HEK293 (cell line): ENCODE measurements around the gene UPK3A.
"Not testable (repeated sequence)": the region's sequence is repeated elsewhere in the genome, so short reads cannot be mapped to it uniquely, and the experiment has no call there.

Experiments
- BCL11A ChIP-seq: fragments of 450-650 bp; formaldehyde crosslinking; IDR thresholded peaks from 2 replicates; pipeline ENCODE4 v1.5.1; 2016; ENCODE audit warnings: low read depth, missing biosample characterization, missing genetic modification characterization
- KLF1 ChIP-seq: fragments of 450-650 bp; formaldehyde crosslinking; IDR thresholded peaks from 2 replicates; pipeline ENCODE4 v1.5.1; 2016; ENCODE audit warnings: missing biosample characterization, missing genetic modification characterization
- MEIS1 ChIP-seq: sonication (generic); formaldehyde crosslinking; IDR thresholded peaks from 2 replicates; pipeline ENCODE4 v1.8.1; 2022; ENCODE audit warnings: missing genetic modification reagents, mild to moderate bottlenecking, borderline replicate concordance
- PRDM4 ChIP-seq: fragments of 450-650 bp; formaldehyde crosslinking; IDR thresholded peaks from 2 replicates; pipeline ENCODE4 v1.5.1; 2017; ENCODE audit warnings: missing biosample characterization, missing genetic modification characterization
- SCRT1 ChIP-seq: fragments of 450-650 bp; formaldehyde crosslinking; IDR thresholded peaks from 2 replicates; pipeline ENCODE4 v1.5.1; 2016; ENCODE audit warnings: missing biosample characterization, missing genetic modification characterization, borderline replicate concordance
- ZBTB49 ChIP-seq: fragments of 450-650 bp; formaldehyde crosslinking; IDR thresholded peaks from 2 replicates; pipeline ENCODE4 v1.5.1; 2016; ENCODE audit warnings: missing biosample characterization, missing genetic modification characterization, low read depth
- ZNF184 ChIP-seq: fragments of 450-650 bp; IDR thresholded peaks from 2 replicates; pipeline ENCODE4 v1.5.1; 2018; ENCODE audit warnings: missing biosample characterization, mild to moderate bottlenecking, missing genetic modification characterization
- ZNF37A ChIP-seq: fragments of 450-650 bp; IDR thresholded peaks from 2 replicates; pipeline ENCODE4 v1.5.1; 2018; ENCODE audit warnings: missing biosample characterization, missing genetic modification characterization
- ZNF561 ChIP-seq: fragments of 450-650 bp; IDR thresholded peaks from 2 replicates; pipeline ENCODE4 v1.5.1; 2018; ENCODE audit warnings: missing biosample characterization, missing genetic modification characterization, borderline replicate concordance
- TF ChIP-seq, protein P1 (sequence below): fragments of 450-650 bp; formaldehyde crosslinking; IDR thresholded peaks from 2 replicates; pipeline ENCODE4 v1.5.1; 2016; ENCODE audit warnings: missing biosample characterization, missing genetic modification characterization
- TF ChIP-seq, protein P2 (sequence below): fragments of 450-650 bp; formaldehyde crosslinking; IDR thresholded peaks from 2 replicates; pipeline ENCODE4 v1.5.1; 2016; ENCODE audit warnings: missing biosample characterization, missing genetic modification characterization
- TF ChIP-seq, protein P3 (sequence below): fragments of 450-650 bp; IDR thresholded peaks from 2 replicates; pipeline ENCODE4 v1.5.1; 2018; ENCODE audit warnings: missing biosample characterization, mild to moderate bottlenecking, missing genetic modification characterization
- TF ChIP-seq, protein P4 (sequence below): fragments of 450-650 bp; formaldehyde crosslinking; conservative IDR thresholded peaks from 2 replicates; pipeline ENCODE4 v1.5.1; 2016; ENCODE audit warnings: low read depth, missing biosample characterization, missing genetic modification characterization

GRCh38 chr22:45260395-45260759 is 24.4 kb upstream of the UPK3A start:
- TF ChIP-seq, protein P1, sequence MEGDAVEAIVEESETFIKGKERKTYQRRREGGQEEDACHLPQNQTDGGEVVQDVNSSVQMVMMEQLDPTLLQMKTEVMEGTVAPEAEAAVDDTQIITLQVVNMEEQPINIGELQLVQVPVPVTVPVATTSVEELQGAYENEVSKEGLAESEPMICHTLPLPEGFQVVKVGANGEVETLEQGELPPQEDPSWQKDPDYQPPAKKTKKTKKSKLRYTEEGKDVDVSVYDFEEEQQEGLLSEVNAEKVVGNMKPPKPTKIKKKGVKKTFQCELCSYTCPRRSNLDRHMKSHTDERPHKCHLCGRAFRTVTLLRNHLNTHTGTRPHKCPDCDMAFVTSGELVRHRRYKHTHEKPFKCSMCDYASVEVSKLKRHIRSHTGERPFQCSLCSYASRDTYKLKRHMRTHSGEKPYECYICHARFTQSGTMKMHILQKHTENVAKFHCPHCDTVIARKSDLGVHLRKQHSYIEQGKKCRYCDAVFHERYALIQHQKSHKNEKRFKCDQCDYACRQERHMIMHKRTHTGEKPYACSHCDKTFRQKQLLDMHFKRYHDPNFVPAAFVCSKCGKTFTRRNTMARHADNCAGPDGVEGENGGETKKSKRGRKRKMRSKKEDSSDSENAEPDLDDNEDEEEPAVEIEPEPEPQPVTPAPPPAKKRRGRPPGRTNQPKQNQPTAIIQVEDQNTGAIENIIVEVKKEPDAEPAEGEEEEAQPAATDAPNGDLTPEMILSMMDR (tag by site-specific recombination): not testable (repeated sequence)
- TF ChIP-seq ZNF561 (tag by site-specific recombination); MEIS1; KLF1 (tag by site-specific recombination); SCRT1 (tag by site-specific recombination); ZNF37A; ZBTB49 (tag by site-specific recombination); PRDM4 (tag by site-specific recombination); ZNF184 (tag by site-specific recombination); BCL11A (tag by site-specific recombination): not testable (repeated sequence)
- TF ChIP-seq, protein P2, sequence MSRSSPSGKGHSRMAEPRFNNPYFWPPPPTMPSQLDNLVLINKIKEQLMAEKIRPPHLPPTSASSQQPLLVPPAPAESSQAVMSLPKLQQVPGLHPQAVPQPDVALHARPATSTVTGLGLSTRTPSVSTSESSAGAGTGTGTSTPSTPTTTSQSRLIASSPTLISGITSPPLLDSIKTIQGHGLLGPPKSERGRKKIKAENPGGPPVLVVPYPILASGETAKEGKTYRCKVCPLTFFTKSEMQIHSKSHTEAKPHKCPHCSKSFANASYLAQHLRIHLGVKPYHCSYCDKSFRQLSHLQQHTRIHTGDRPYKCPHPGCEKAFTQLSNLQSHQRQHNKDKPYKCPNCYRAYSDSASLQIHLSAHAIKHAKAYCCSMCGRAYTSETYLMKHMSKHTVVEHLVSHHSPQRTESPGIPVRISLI (tag by site-specific recombination): not testable (repeated sequence)
- TF ChIP-seq, protein P3, sequence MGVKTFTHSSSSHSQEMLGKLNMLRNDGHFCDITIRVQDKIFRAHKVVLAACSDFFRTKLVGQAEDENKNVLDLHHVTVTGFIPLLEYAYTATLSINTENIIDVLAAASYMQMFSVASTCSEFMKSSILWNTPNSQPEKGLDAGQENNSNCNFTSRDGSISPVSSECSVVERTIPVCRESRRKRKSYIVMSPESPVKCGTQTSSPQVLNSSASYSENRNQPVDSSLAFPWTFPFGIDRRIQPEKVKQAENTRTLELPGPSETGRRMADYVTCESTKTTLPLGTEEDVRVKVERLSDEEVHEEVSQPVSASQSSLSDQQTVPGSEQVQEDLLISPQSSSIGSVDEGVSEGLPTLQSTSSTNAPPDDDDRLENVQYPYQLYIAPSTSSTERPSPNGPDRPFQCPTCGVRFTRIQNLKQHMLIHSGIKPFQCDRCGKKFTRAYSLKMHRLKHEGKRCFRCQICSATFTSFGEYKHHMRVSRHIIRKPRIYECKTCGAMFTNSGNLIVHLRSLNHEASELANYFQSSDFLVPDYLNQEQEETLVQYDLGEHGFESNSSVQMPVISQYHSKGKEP (tag by site-specific recombination): not testable (repeated sequence)
- TF ChIP-seq, protein P4, sequence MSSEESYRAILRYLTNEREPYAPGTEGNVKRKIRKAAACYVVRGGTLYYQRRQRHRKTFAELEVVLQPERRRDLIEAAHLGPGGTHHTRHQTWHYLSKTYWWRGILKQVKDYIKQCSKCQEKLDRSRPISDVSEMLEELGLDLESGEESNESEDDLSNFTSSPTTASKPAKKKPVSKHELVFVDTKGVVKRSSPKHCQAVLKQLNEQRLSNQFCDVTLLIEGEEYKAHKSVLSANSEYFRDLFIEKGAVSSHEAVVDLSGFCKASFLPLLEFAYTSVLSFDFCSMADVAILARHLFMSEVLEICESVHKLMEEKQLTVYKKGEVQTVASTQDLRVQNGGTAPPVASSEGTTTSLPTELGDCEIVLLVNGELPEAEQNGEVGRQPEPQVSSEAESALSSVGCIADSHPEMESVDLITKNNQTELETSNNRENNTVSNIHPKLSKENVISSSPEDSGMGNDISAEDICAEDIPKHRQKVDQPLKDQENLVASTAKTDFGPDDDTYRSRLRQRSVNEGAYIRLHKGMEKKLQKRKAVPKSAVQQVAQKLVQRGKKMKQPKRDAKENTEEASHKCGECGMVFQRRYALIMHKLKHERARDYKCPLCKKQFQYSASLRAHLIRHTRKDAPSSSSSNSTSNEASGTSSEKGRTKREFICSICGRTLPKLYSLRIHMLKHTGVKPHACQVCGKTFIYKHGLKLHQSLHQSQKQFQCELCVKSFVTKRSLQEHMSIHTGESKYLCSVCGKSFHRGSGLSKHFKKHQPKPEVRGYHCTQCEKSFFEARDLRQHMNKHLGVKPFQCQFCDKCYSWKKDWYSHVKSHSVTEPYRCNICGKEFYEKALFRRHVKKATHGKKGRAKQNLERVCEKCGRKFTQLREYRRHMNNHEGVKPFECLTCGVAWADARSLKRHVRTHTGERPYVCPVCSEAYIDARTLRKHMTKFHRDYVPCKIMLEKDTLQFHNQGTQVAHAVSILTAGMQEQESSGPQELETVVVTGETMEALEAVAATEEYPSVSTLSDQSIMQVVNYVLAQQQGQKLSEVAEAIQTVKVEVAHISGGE (tag by site-specific recombination): not testable (repeated sequence)
